Endothelial cell of umbilical vein (primary cell): ENCODE measurements around the gene TIMM8A.

Experiments used
- CTCF ChIP-seq, 2 donors: IDR thresholded peaks; 1 replicate in 1 of 2; 2 replicates in 1 of 2; pipeline ENCODE4 v1.5.1; 2011; ENCODE audit warnings: low read length in 2 of 2, mild to moderate bottlenecking in 2 of 2, moderate library complexity in 2 of 2, control low read depth in 1 of 2, inconsistent platforms in 1 of 2, low read depth in 1 of 2; ENCODE audit not compliant: insufficient read depth in 1 of 2; ENCODE audit errors: extremely low read depth in 1 of 2
- EZH2 ChIP-seq: IDR thresholded peaks from 2 replicates; pipeline ENCODE4 v1.6.1; 2012; ENCODE audit warnings: borderline replicate concordance, low read depth, mild to moderate bottlenecking, moderate library complexity, low read length, inconsistent platforms; ENCODE audit not compliant: severe bottlenecking
- FOS ChIP-seq: IDR thresholded peaks from 2 replicates; pipeline ENCODE4 v1.6.1; 2011; ENCODE audit warnings: mild to moderate bottlenecking, low read length, moderate library complexity, borderline replicate concordance; ENCODE audit not compliant: insufficient read depth
- GATA2 ChIP-seq: IDR thresholded peaks from 2 replicates; pipeline ENCODE4 v1.7.0; 2011; ENCODE audit warnings: low read depth, mild to moderate bottlenecking, moderate library complexity, mixed read lengths, low read length; ENCODE audit not compliant: insufficient read length, insufficient read depth
- JUN ChIP-seq: IDR thresholded peaks from 2 replicates; pipeline ENCODE4 v1.6.1; 2011; ENCODE audit warnings: borderline replicate concordance, low read depth; ENCODE audit not compliant: insufficient read length, insufficient read depth
- MAX ChIP-seq: IDR thresholded peaks from 2 replicates; pipeline ENCODE4 v1.6.1; 2011; ENCODE audit not compliant: insufficient read depth, insufficient read length
- MYC ChIP-seq: IDR thresholded peaks from one replicate; pipeline ENCODE4 v1.6.1; 2011; ENCODE audit warnings: mild to moderate bottlenecking, low read depth, low read length
- POLR2A ChIP-seq: IDR thresholded peaks from 2 replicates; pipeline ENCODE4 v1.6.1; 2012; ENCODE audit warnings: low read depth, mild to moderate bottlenecking, control low read depth, low read length
- POLR2AphosphoS5 ChIP-seq: IDR thresholded peaks from 2 replicates; pipeline ENCODE4 v1.6.1; 2012; ENCODE audit warnings: low read depth, mild to moderate bottlenecking, control low read depth, low read length, moderate library complexity; ENCODE audit not compliant: insufficient read depth

DNA sequence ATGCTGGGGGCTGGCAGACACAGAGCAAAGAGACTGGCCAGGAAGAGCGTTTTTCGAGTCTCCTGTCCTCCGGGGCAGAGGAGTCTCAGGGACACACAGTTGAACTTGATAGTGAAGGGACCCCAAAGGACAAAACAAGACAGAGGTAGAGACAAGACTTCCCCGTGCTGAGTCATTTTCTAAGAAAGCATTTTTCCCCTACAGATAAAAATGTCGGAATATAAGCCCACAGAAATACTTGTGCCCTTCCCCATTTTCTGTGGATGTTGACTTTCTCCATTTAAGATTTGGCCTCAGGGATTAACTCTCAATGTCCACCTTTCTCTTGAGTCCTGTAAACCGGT is 38.0 kb upstream of the TIMM8A start:
- TF ChIP-seq CTCF (IDR thresholded peaks at IDR 0.05; ENCODE audit: extremely low read depth in 1 of 2, insufficient read depth in 1 of 2, low read depth in 1 of 2, low read length in 2 of 2), result no peak
- TF ChIP-seq JUN, result no peak
- TF ChIP-seq MAX, result no peak
- no peak for TF ChIP-seq POLR2A
- no peak for TF ChIP-seq POLR2AphosphoS5
- TF ChIP-seq MYC, result no peak
- TF ChIP-seq EZH2, result no peak
- no peak for TF ChIP-seq FOS
- TF ChIP-seq GATA2, result no peak
